ENCODE results near the gene G6PC2. TPM values are rescaled to one million over a fixed set of nuclear protein-coding genes. Genes with fewer than 3 reads are reported as not detected.

G6PC2 gene, protein sequence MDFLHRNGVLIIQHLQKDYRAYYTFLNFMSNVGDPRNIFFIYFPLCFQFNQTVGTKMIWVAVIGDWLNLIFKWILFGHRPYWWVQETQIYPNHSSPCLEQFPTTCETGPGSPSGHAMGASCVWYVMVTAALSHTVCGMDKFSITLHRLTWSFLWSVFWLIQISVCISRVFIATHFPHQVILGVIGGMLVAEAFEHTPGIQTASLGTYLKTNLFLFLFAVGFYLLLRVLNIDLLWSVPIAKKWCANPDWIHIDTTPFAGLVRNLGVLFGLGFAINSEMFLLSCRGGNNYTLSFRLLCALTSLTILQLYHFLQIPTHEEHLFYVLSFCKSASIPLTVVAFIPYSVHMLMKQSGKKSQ
- under 1 TPM in 1 of 4 donors, not detected in 3; 0.59 TPM for total RNA-seq

DNA sequence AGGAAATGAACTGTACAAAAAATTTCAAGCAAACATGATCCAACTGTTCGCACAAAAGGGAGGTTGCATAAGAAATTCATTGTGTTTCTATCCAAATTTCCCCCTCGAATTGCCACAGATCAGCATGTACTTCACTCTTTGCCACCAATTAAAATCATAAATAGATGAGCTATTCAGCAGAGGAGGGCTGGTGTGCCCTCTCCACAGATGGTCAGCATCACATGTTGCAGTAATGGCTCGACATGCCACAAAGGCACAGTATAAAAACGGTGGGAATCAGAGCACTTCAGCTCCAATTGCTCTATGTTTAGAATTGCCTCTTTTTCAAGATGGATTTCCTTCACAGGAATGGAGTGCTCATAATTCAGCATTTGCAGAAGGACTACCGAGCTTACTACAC lies at the start of gene G6PC2:
Gene G6PC2, plus strand, starts transcription at position 289 of the 400 bp plus-strand sequence. Its CDS starts 41 bp downstream, at position 330.
- no peaks in the 10 kb centered on the region for H3K9me3 ChIP-seq
- no peak for TF ChIP-seq POLR2A (IDR thresholded peaks at IDR 0.05)
- TF ChIP-seq EP300 (IDR thresholded peaks at IDR 0.05), result no peak
- TF ChIP-seq, protein P1, sequence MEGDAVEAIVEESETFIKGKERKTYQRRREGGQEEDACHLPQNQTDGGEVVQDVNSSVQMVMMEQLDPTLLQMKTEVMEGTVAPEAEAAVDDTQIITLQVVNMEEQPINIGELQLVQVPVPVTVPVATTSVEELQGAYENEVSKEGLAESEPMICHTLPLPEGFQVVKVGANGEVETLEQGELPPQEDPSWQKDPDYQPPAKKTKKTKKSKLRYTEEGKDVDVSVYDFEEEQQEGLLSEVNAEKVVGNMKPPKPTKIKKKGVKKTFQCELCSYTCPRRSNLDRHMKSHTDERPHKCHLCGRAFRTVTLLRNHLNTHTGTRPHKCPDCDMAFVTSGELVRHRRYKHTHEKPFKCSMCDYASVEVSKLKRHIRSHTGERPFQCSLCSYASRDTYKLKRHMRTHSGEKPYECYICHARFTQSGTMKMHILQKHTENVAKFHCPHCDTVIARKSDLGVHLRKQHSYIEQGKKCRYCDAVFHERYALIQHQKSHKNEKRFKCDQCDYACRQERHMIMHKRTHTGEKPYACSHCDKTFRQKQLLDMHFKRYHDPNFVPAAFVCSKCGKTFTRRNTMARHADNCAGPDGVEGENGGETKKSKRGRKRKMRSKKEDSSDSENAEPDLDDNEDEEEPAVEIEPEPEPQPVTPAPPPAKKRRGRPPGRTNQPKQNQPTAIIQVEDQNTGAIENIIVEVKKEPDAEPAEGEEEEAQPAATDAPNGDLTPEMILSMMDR (IDR thresholded peaks at IDR 0.05), result no peak
- no peak for TF ChIP-seq POLR2AphosphoS5 (IDR thresholded peaks at IDR 0.05)
- no peak within 1 kb of the TSS for H3K4me3 ChIP-seq
- H3K27me3 ChIP-seq, result no peaks in the 10 kb centered on the region
- H3K27ac ChIP-seq, result no peak within 1 kb of the TSS
- no peaks in the 10 kb centered on the region for H3K36me3 ChIP-seq
- 42 to 56% methylated on average over 5 of the region's 5 CpGs for WGBS, 2 donors (ENCODE audit: low coverage in 1 of 2)
- no peaks in the 10 kb centered on the region for H3K4me1 ChIP-seq
- no peak for ATAC-seq

DNA sequence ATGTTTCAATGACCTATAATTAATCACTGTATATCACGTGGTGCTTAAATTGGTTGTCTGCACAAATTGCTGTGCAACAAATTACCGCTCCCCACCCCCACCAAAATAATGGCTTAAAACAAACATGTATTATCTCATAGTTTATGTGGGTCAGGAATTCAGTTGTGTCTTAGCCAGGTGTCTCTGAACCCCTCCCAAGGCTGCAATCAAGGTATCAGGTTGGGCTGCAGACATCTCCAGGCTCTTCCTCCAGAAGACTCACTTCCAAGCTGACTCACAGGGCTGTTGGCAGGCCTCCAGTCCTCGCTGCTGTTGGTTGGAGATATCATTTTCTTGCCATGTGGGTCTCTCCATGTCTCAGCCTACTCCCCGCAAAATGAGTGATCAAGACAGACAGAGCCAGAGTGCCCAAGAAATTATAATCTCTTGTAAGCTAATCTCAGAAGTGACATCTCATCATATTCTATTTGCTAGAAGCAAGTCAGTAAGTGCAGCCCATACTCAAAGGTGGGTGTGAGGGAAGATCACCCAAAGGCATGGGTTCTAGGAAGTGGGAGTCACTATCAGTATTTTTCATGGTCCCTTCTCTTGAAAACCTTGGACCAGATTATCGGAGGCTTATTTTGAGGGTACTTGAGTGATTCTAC lies 49.3 kb upstream of the G6PC2 start:
- no peak for ATAC-seq
- H3K27ac ChIP-seq, result no peak overlapping the region
- H3K27me3 ChIP-seq, result no peaks in the 10 kb centered on the region
- H3K9me3 ChIP-seq, result no peaks in the 10 kb centered on the region
- no peak for TF ChIP-seq POLR2AphosphoS5 (IDR thresholded peaks at IDR 0.05)
- TF ChIP-seq, protein P1 (IDR thresholded peaks at IDR 0.05), result no peak
- no peak for TF ChIP-seq EP300 (IDR thresholded peaks at IDR 0.05)
- TF ChIP-seq POLR2A (IDR thresholded peaks at IDR 0.05), result no peak
- no peaks in the 10 kb centered on the region for H3K36me3 ChIP-seq
- H3K4me3 ChIP-seq, result no peak overlapping the region
- no peaks in the 10 kb centered on the region for H3K4me1 ChIP-seq
- WGBS, 2 donors (ENCODE audit: low coverage in 1 of 2), result 95 to 97% methylated on average over 3 of the region's 5 CpGs

DNA sequence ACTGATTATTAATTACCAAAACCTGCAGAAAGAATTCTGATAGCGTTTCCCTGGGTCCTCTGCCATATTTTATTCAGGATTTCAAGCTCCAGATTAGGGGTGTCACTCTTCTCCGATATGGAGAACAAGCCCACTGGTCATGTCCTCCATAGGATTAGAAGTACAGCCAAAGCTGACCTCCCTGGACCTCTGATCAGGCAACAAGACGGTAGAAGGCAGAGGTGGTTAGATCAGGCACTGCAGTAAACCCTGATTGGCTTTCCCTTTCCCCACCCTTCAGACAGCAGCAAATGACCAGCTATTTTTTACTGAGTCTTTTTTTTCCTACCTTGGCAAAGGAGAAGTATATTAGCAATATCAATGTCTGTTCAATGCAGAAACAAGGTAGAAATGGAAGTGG lies 48.6 kb upstream of the G6PC2 start:
- no peak for TF ChIP-seq POLR2A (IDR thresholded peaks at IDR 0.05)
- TF ChIP-seq POLR2AphosphoS5 (IDR thresholded peaks at IDR 0.05), result no peak
- no peak for TF ChIP-seq EP300 (IDR thresholded peaks at IDR 0.05)
- TF ChIP-seq, protein P1 (IDR thresholded peaks at IDR 0.05), result no peak
- Histone ChIP-seq H3K27me3 (no peaks in the 10 kb centered on the region), H3K9me3 (no peaks in the 10 kb centered on the region), H3K4me1 (no peaks in the 10 kb centered on the region), H3K4me3 (no peak overlapping the region), H3K27ac (no peak overlapping the region), H3K36me3 (no peaks in the 10 kb centered on the region)
- 50 to 55% methylated on average over 2 of the region's 3 CpGs for WGBS, 2 donors (ENCODE audit: low coverage in 1 of 2)
- no peak for ATAC-seq

DNA sequence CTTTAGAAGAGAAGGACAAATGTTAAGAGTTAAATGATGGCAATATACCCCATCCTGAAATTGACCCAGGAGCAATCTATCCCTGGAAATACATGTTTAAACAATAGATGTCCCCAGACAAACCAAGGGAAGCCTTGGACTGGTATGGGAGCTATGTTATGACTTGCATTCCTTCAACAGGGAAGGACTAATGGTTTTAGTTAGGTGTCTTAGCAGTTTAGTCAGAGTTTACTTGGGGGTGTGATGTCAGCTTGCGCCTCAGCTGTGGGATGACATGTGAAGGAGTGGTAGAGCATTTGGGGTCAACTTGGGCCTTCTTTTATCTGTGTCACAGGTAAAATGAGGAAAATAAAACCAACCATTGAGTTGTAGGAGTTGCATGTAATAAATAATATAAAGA lies 47.6 kb upstream of the G6PC2 start:
- 100% methylated on average over 1 of the region's 1 CpG for WGBS, 2 donors (ENCODE audit: low coverage in 1 of 2)

More for the DNA sequence above, 47.6 kb upstream of the G6PC2 start:
- no peaks in the 10 kb centered on the region for H3K4me1 ChIP-seq
- ATAC-seq, result no peak
- no peak for TF ChIP-seq EP300 (IDR thresholded peaks at IDR 0.05)
- TF ChIP-seq POLR2A (IDR thresholded peaks at IDR 0.05), result no peak
- TF ChIP-seq, protein P1 (IDR thresholded peaks at IDR 0.05), result no peak
- TF ChIP-seq POLR2AphosphoS5 (IDR thresholded peaks at IDR 0.05), result no peak
- H3K27me3 ChIP-seq, result no peaks in the 10 kb centered on the region
- H3K4me3 ChIP-seq, result no peak overlapping the region
- no peak overlapping the region for H3K27ac ChIP-seq
- H3K36me3 ChIP-seq, result no peaks in the 10 kb centered on the region
- H3K9me3 ChIP-seq, result no peaks in the 10 kb centered on the region

All from gastroesophageal sphincter (tissue), 4 donors.